ENCODE data around the gene TMEM107.

TMEM107 gene

GRCh38 chr17:8128125-8128784, 47.9 kb downstream of the TMEM107 start:
- DNase-seq, result no peak

DNA sequence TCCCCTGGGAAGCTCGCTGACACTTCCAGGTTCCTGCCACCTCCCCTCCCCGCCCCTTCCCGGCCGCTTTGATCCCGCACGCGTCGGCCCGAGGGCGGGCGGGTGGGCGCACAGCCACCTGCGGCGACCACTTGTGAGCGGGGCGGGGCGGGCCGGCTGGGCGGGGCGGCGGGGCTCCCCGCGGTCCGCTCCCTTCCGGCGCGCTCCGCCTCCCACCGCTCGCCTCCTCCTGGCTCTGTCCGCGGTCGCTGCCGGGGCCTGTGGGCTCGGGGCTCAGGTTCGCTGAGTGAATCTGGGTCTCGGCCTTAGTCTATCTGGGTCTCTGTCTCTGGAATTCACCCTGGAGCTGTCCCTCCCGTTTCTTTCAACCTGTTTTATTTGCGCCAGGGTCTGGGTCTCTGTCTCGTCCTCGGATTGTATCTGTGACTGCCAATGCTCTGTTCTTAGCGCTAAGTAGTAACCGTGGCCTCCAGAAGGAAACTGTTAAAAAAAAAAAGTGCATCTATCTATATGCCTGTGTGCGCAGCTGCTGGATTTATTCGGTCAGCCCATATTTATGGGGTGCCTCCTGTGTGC, 49.6 kb downstream of the TMEM107 start:
- peak; percentile 42 for DNase-seq

DNA sequence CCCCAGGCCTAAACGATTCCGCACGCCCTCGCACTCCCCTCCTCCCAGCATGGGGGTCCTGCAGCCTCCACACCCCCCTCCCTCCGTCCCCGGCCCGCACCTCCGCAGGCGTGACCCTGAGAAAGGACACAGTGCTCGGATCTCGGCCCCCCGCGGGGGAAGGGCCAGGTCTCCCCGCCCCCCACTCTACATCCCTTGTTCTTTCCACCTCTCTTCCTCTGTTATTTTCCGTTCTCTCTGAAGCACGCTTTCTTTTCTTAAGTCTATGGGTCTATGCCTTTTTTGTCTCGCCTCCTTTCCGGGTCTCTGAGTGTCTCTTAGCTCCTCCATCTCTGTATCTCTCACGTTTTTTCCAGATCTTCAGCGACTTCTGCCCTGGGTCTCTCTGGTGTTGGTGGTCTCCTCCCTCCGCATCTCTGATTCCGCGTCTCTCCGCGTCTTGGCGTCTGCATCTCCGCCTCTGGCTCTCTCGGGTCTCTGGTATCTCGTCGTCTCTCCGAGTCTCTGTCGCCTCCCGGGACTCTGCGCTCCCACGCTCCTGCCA, 50.2 kb downstream of the TMEM107 start:
- DNase-seq, result peak; percentile 47

DNA sequence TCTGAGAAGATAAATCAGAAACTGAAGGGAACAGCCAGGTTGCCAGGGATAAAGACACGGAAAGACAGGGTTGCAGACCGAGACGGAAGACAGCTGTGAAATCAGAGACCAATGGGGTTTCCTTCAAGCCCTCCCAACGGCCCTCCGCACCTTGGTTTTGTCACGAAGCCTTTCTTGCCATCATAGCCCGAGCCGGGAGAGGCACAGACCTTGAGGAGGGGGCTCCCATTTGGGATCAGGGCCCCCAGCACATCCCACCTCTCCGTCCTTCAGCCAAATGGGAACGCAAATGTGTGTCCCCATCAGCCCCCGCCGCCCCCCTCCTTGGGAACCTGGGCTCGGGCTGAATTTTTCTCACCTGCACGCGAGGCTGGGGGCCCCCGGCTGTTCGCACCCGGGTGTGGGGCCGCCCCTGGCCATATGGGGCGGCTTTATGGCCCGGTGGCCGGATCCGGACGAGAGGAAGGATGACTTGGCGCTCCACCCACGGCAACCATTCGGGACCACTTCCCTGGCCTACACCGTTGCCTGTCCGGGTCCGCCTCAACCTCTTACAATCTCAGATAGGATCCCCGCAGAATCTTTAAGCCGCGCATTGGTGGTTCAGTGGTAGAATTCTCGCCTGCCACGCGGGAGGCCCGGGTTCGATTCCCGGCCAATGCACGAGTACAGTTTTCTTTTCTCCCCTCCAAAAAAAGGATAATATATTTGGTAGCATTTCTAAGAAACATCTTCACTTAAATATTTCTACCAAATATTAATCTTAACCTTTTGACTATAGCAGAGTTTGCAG, 50.8 kb downstream of the TMEM107 start:
- peak; percentile 68 for DNase-seq

DNA sequence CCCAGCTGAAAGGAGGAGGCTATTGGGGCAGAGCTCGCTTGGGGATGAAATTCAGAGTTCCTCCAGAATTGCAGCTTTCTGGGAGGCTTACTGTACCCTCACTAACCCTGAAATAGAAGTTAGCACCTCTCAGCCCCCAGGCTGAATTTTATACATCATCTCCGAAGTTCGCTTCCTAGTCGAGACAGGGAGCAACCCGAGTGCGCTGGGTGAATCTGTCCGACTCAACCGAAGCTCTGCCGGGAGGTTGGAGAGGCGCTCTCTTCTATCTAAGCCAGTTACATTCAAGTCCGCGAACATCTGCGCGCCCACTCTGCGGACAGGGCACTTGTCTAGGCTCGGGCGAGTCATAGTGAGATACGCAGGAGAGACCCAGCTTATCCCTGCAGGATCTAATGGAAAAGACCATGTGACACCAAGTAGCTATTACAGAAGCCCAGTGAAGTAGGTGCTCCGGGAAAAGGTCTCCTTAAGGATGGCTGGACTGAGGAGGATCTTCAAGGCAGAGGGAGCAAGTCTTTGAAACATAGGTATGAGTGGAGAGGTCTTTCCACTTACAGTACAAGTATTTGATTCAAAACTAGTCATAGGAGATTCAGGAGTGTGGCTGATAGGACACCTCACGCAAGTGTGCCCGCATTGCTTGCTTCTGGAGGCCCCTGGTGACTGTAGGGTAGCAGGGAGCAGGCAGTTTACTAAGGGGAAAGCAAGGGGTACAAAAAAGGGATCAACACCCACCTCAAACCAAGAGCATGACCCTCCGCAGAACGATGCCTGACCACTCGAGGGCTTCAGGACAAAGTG, 51.6 kb downstream of the TMEM107 start:
- DNase-seq, result peak; percentile 7

DNA sequence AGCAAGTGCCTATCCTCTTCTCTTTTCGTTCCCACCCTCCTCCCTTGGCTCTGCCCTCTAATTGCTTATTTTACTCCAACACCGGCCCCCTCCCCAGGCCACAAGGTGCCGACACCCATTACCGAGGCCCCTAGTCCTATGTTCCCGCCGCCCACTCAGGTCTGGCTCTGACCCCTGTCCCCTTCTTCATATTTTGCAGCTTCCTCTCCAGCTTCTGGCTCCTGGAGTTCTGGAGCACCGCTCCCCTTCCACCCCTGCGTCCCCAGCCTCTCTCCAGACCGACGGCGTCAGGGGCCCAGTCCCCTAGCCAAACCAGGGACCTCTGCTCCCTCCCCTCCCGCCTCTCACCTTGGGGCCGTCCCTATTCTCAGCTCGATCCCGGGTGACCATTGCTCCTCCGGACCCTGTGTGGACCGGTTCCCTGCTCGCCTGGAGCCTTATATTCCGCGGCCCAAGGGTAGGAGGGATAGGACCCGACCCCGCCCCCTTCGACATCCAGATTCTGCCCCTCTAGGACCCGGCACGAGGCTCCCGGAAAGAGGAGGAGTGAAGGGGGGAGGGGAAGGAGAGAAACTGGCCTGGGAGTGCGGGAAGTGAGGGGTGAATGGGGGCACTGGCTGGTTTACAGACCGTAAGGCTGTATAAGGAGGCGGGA, 52.4 kb downstream of the TMEM107 start, which contains the start of gene HES7:
Gene HES7 (minus strand): TSS at position 412 of the 655 bp plus-strand sequence. CDS start 22 bp downstream, at position 390.
- no peak for DNase-seq

- DNase-seq, result no peak
Observed at GRCh38 chr17:8122924-8123694, 53.1 kb downstream of the TMEM107 start.
